Measurements from ENCODE around the gene CALCOCO2. TPM values are rescaled to one million over a fixed set of nuclear protein-coding genes. Genes with fewer than 3 reads are reported as not detected.

CALCOCO2 gene
- total RNA-seq, 4 donors from 2014 or later: 167 to 302 (median 232) TPM

DNA sequence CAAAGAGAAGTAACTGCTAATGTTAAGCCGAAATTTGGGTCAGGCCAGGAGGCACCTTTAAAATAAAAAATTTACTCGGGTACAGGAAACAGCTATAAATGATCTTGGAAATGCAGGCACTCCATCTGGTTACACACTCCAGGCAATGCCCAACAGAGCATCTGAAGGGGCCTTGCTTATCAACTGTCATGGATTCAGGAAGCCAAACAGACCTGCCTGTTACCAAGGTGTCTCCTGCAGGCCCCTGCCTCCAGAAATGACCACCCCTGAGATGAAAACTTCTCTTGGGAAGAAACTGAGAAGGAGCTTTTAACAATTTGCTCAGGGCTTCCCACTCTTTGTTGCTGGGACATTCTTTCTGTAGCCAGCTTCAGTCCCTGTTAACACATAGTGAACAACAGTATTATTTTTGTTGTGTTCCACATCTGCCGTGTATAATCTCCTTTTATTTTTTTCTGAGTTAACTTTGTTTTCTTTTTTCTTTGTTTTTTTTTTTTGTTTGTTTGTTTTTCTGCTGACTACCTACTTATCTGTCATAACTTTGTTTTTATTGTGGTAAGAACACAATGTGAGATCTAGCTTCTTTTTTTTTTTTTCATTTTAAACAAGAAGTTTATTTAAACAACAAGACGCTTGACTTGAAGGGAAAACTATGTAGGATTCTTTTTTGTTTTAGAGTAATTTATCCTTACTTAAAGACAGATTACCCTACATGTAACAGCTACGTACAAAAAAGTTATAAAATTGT, 43.0 kb downstream of the CALCOCO2 start:
- peak overlapping the region in 2 of 4 donors; percentile 10 to 68 for H3K27ac ChIP-seq
- WGBS, 2 donors: 44 to 45% methylated on average over 5 of the region's 5 CpGs

DNA sequence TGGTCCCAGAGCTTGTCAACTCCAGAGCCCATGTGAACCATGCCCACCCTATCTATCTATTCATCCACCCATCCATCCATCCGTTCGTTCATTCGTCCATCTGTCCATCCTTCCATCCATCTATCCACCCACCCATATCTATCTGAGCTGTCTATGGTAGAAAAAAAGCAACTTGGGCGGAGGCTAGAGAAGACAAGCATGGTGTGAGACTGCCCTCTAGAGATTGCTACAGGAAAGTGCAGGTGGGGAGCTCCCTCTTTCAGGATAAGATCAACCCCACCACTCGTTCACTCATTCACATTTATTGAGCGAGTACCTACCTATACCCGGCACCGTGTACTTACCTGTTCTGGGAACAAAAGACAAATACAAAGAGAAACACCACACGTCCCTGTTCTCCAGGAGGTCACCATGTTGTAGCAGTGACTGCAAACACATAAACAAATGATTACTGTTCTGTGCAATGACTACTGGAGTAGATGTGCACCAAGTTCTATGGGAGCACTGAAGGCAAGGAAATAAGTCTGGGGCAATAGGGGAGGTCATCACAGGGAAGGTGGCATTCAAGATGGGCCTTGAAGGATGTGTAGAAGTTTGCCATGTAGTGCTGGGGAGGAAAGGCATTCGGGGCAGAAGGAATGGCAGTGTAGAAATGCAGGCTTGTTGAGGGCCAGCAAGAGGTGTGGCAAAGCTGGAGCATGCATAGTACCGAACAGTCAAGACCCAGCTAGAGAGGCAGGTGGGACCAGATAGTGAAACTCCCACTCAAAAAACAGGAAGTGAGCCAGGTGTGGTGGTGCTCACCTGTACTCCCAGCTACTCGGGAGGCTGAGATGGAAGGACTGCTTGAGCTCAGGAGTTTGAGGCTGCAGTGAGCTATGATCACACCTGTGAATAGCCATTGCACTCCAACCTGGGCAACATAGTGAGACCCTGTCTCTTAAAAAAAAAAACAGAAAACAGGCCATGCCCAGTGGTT, 48.4 kb downstream of the CALCOCO2 start:
- Histone ChIP-seq H3K4me3 (no peak overlapping the region), H3K4me1 (peaks cover 0 to 6% (median 0%) of the 10 kb centered on the region in 4 donors), H3K27me3 (no peaks in the 10 kb centered on the region), H3K27ac (no peak overlapping the region), H3K36me3 (no peaks in the 10 kb centered on the region), H3K9me3 (no peaks in the 10 kb centered on the region)
- DNase-seq (ENCODE audit: low spot score in 2 of 2): peak in 1 of 2 donors; percentile 61
- TF ChIP-seq, protein P1, sequence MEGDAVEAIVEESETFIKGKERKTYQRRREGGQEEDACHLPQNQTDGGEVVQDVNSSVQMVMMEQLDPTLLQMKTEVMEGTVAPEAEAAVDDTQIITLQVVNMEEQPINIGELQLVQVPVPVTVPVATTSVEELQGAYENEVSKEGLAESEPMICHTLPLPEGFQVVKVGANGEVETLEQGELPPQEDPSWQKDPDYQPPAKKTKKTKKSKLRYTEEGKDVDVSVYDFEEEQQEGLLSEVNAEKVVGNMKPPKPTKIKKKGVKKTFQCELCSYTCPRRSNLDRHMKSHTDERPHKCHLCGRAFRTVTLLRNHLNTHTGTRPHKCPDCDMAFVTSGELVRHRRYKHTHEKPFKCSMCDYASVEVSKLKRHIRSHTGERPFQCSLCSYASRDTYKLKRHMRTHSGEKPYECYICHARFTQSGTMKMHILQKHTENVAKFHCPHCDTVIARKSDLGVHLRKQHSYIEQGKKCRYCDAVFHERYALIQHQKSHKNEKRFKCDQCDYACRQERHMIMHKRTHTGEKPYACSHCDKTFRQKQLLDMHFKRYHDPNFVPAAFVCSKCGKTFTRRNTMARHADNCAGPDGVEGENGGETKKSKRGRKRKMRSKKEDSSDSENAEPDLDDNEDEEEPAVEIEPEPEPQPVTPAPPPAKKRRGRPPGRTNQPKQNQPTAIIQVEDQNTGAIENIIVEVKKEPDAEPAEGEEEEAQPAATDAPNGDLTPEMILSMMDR (IDR thresholded peaks at IDR 0.05): peak; percentile 88 to 95 (median 93)
- TF ChIP-seq POLR2A (IDR thresholded peaks at IDR 0.05) (no peak), EP300 (IDR thresholded peaks at IDR 0.05) (peak in 1 of 2 donors; percentile 31)
- WGBS, 2 donors: 19 to 23% methylated on average over 12 of the region's 12 CpGs

More for the DNA sequence above, 43.0 kb downstream of the CALCOCO2 start:
- no peak for DNase-seq (ENCODE audit: low spot score in 2 of 2)
- H3K27me3 ChIP-seq: no peaks in the 10 kb centered on the region
- H3K9me3 ChIP-seq: no peaks in the 10 kb centered on the region
- no peak for TF ChIP-seq POLR2A (IDR thresholded peaks at IDR 0.05)
- TF ChIP-seq, protein P1 (IDR thresholded peaks at IDR 0.05): no peak
- TF ChIP-seq EP300 (IDR thresholded peaks at IDR 0.05): no peak
- no peak overlapping the region for H3K4me3 ChIP-seq
- no peaks in the 10 kb centered on the region for H3K36me3 ChIP-seq
- H3K4me1 ChIP-seq: peaks cover 0 to 48% (median 11%) of the 10 kb centered on the region in 4 donors

DNA sequence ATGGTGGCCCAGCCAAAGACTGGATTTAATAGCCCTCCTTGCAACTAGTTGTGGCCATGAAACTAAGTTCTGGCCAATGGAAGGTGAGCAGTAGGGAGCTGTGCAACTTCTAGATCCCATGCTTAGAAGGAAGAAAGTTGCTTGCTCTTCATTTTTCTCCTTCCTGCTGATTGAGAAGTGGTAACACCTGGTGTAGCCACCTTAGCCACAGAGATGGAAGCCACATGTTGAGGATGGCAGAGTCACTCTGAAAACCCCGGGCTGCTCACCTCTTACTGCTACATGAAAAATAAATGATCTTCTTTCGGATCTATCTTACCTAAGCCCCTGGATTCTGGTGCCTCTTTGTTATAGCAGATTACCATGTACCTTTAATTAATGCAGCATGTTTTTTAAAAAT, 51.4 kb downstream of the CALCOCO2 start:
- peaks cover 0 to 11% (median 0%) of the 10 kb centered on the region in 4 donors for H3K4me1 ChIP-seq
- H3K36me3 ChIP-seq: no peaks in the 10 kb centered on the region
- no peaks in the 10 kb centered on the region for H3K27me3 ChIP-seq
- H3K4me3 ChIP-seq: no peak overlapping the region
- H3K9me3 ChIP-seq: no peaks in the 10 kb centered on the region
- no peak overlapping the region for H3K27ac ChIP-seq
- 85 to 86% methylated on average over 2 of the region's 2 CpGs for WGBS, 2 donors
- DNase-seq (ENCODE audit: low spot score in 2 of 2): no peak
- TF ChIP-seq POLR2A (IDR thresholded peaks at IDR 0.05): no peak
- no peak for TF ChIP-seq EP300 (IDR thresholded peaks at IDR 0.05)
- TF ChIP-seq, protein P1 (IDR thresholded peaks at IDR 0.05): no peak

DNA sequence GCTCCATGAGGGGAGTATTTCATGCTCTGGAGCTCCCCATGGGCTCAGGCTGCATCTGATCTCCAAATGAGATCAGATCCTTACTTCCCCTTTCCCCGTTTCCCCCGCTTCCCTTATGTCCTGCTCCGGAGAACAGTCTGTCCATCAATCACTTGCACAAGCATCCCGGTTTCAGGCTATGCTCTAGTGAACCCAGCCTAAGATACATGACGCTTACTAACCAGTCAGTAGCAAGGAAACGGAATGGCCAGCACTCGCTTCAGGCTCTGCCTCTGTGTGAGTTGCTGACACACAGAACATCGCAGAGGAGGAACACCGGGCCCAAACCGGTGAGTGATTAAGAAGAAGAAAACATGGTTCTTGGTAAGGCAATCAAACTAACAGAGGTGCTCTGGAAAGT, 52.3 kb downstream of the CALCOCO2 start:
- TF ChIP-seq EP300 (IDR thresholded peaks at IDR 0.05) (no peak), POLR2A (IDR thresholded peaks at IDR 0.05) (no peak)
- TF ChIP-seq, protein P1 (IDR thresholded peaks at IDR 0.05): no peak
- no peak overlapping the region for H3K4me3 ChIP-seq
- no peak overlapping the region for H3K27ac ChIP-seq
- no peaks in the 10 kb centered on the region for H3K36me3 ChIP-seq
- H3K9me3 ChIP-seq: no peaks in the 10 kb centered on the region
- H3K4me1 ChIP-seq: peaks cover 0 to 11% (median 0%) of the 10 kb centered on the region in 4 donors
- WGBS, 2 donors: 64 to 71% methylated on average over 10 of the region's 10 CpGs
- no peaks in the 10 kb centered on the region for H3K27me3 ChIP-seq
- no peak for DNase-seq (ENCODE audit: low spot score in 2 of 2)

Data from tibial nerve (tissue), 4 donors.